Adrenal gland (tissue), 12 donors: Measurements from ENCODE around the gene LIMS1. TPM values are rescaled to one million over a fixed set of nuclear protein-coding genes. Genes with fewer than 3 reads are reported as not detected.

Experiments used
- DNase-seq, 7 donors: peaks; one replicate each; pipeline ENCODE4 v3.0.0-alpha.2; 2019 to 2020
- H3K27ac ChIP-seq, 5 donors: fragments of 200-600 bp; sonication (generic) in 4 of 5; 1 replicate in 3 of 5; 2 replicates in 2 of 5; pipeline versions ENCODE4 v1.5.1 to v1.8.0; 2016 to 2020; ENCODE audit warnings: mild to moderate bottlenecking in 1 of 5
- H3K27me3 ChIP-seq: fragments of 200-600 bp; 2 replicates; pipeline ENCODE4 v1.8.0; 2021
- H3K36me3 ChIP-seq, 2 donors: fragments of 200-600 bp; replicated peaks in 1 of 2; 1 replicate in 1 of 2; 2 replicates in 1 of 2; pipeline versions ENCODE4 v1.5.1 to v1.8.0; 2018 to 2022
- H3K4me1 ChIP-seq, 2 donors: fragments of 200-600 bp; replicated peaks in 1 of 2; 1 replicate in 1 of 2; 2 replicates in 1 of 2; pipeline versions ENCODE4 v1.5.1 to v1.8.0; 2018 to 2021
- H3K4me3 ChIP-seq, 4 donors: fragments of 200-600 bp; sonication (generic) in 3 of 4; one replicate each; pipeline ENCODE4 v1.5.1; 2016 to 2018
- H3K9me3 ChIP-seq, 3 donors: fragments of 200-600 bp; sonication (generic) in 1 of 3; replicated peaks in 1 of 3; 1 replicate in 2 of 3; 2 replicates in 1 of 3; pipeline versions ENCODE4 v1.5.1 to v1.8.0; 2016 to 2021
- POLR2A ChIP-seq, 2 donors: fragments of 450-650 bp; IDR thresholded peaks; one replicate each; pipeline ENCODE4 v1.6.1; 2017; ENCODE audit warnings: antibody characterized with exemption in 2 of 2, mild to moderate bottlenecking in 2 of 2, moderate library complexity in 1 of 2
- WGBS, 4 donors: extraction: QIAGEN DNeasy Blood & Tissue Kit in 2 of 4; methylation state at CpG; one replicate each; pipeline versions ENCODE4 v1.1.5 to v1.1.7; 2013 to 2017; 5-methylcytosine and 5-hydroxymethylcytosine counted together
- intact Hi-C, 2 donors: fragments of 100-400 bp; cut with DNase I; formaldehyde crosslinking; loops; one replicate each; pipeline versions ENCODE4 v1.14.1 to v1.15.0; 2022 to 2023
- polyA plus RNA-seq, 3 donors: library from polyadenylated mRNA; stranded (reverse); fragments of 200-250 nt in 2 of 3; fragments of 350-450 nt in 1 of 3; fragmentation: Illumina TruSeq in 1 of 3; extraction: RNeasy Lipid Tissue Mini Kit (QIAGEN cat#74804) in 1 of 3; gene quantifications; one replicate each; pipeline ENCODE4 v1.2.3, GENCODE V29; 2013 to 2014
- total RNA-seq, 9 donors: library from RNA; depleted of rRNA in 4 of 9; stranded (reverse); fragments of >200 nt in 4 of 9; fragments of 120-200 nt in 1 of 9; fragmentation: NEBNext Ultra II Directional in 1 of 9; extraction: Animal tissue kit (Norgen Biotek cat#: 25700) in 1 of 9; gene quantifications; one replicate each; pipeline versions ENCODE4 v1.1.0 to v1.2.4, GENCODE V29; 2013 to 2023
- TF ChIP-seq, protein P1 (sequence below), 6 experiments: fragments of 450-650 bp in 4 of 6; fragments of 200-600 bp in 2 of 6; sonication (generic) in 1 of 6; IDR thresholded peaks; 1 replicate in 5 of 6; 2 replicates in 1 of 6; pipeline versions ENCODE4 v1.5.1 to v1.8.0; 2016 to 2021; ENCODE audit warnings: antibody characterized with exemption in 6 of 6, mild to moderate bottlenecking in 2 of 6, moderate library complexity in 1 of 6
- donor health status: healthy with polysubstance abuse.
- donor health status: Bipolar disorder and iron deficiency.
- donor health status: DM: yes; HTN: yes; CAD: no.
- donor health status: DM: no; HTN: no; CAD: no.
- donor health status: DM: no; HTN: no; CAD: no.
- donor health status: DM: yes; HTN: yes; CAD: no.

Gene LIMS1
- total and polyA plus RNA-seq, 12 donors: 33.5 to 182 (median 111) TPM

DNA sequence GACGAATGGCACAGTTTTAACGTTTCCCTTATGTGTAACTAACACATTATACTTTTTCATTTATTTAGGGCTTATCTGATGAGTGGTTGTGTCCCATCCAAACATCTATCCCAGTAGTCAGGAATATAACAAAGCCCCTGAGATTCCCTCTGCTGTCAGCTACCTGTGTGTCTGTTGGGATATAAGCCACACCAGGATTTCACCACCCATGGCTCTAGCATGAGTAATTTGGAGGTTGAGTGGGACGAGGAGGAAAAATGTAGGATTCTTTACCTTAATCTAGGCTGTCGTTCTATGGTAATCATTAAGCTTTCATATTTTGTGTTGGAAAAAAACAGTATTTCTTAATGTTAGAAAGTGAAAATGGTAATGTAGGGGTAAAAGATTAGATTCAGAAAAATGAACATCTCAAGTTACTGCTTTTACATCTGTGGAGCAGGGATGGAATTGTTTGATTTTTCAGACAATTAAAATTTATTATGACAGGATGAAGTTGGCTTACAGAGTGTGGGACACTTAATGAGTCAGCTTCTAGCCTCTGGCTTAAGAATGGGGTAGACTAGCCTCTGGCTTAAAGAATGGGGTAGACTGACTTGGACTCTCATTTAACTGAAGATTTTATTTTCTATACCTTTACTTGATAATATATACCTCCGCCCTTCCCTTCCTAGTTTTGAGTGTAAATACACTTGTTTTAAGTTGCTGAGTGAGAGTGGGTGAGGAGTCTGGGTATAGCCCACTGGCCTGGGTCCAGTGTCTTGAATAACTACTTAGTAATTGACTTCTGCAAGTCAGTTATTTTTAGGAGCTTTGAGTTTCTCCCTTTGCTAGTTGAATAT lies 96.5 kb downstream of the LIMS1 start:
- no peak for TF ChIP-seq POLR2A (IDR thresholded peaks at IDR 0.05)
- TF ChIP-seq, protein P1, sequence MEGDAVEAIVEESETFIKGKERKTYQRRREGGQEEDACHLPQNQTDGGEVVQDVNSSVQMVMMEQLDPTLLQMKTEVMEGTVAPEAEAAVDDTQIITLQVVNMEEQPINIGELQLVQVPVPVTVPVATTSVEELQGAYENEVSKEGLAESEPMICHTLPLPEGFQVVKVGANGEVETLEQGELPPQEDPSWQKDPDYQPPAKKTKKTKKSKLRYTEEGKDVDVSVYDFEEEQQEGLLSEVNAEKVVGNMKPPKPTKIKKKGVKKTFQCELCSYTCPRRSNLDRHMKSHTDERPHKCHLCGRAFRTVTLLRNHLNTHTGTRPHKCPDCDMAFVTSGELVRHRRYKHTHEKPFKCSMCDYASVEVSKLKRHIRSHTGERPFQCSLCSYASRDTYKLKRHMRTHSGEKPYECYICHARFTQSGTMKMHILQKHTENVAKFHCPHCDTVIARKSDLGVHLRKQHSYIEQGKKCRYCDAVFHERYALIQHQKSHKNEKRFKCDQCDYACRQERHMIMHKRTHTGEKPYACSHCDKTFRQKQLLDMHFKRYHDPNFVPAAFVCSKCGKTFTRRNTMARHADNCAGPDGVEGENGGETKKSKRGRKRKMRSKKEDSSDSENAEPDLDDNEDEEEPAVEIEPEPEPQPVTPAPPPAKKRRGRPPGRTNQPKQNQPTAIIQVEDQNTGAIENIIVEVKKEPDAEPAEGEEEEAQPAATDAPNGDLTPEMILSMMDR (IDR thresholded peaks at IDR 0.05): no peak
- intact Hi-C loops: no loop called here

DNA sequence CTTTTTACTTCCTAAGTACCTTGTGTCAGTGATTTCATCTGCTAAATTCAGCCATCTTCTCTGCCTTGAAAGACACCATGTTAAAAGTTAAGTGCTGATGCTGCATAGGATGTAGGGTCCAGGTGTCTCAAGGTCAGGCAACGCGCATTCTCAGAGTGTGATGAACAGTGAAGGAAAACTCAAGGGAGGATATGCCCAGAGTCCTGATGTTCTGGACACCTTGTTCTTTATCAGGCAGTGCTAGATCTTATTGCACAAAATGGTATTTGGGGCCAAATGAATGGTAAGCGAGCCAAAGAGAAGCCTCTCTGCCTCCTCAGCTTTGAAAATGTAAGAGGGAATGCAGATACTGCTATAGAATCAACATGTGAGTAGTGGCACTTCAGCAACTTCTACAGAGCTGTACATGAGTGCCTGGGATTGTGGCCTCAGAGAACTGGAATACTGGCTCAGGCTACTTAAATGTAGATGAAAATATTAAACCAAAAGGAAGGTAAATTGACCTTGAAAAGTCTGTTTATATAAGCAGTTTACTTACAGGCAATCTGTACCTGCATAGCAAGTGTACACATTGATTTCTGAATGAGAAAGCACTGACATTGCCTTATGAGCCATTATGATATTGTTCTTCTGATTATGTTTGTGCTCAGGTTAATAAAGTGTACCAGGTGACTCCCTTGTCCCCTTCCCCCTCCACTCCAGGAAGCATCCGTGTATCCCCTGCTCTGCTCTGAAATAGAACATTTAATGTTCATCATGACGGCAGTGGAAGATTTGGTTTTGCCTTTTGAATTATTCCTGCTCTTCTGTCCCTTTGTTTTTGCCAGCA lies 98.3 kb downstream of the LIMS1 start:
- Histone ChIP-seq H3K27me3 (no peaks in the 10 kb centered on the region), H3K9me3 (no peaks in the 10 kb centered on the region), H3K36me3 (no peaks in the 10 kb centered on the region), H3K27ac (no peak overlapping the region), H3K4me1 (peaks cover 8 to 46% of the 10 kb centered on the region in 2 donors), H3K4me3 (no peak overlapping the region)
- DNase-seq: no peak
- intact Hi-C loops: no loop called here
- 71 to 85% (median 76%) methylated on average over 5 of the region's 5 CpGs for WGBS, 4 donors
- TF ChIP-seq, protein P1 (IDR thresholded peaks at IDR 0.05): no peak

More for the DNA sequence above, 96.5 kb downstream of the LIMS1 start:
- H3K4me1 ChIP-seq: peaks cover under 1 to 30% of the 10 kb centered on the region in 2 donors
- no peaks in the 10 kb centered on the region for H3K9me3 ChIP-seq
- DNase-seq: no peak
- no peaks in the 10 kb centered on the region for H3K27me3 ChIP-seq
- H3K27ac ChIP-seq: no peak overlapping the region
- H3K4me3 ChIP-seq: no peak overlapping the region
- 87 to 91% (median 90%) methylated on average over 5 of the region's 5 CpGs for WGBS, 4 donors
- no peaks in the 10 kb centered on the region for H3K36me3 ChIP-seq

DNA sequence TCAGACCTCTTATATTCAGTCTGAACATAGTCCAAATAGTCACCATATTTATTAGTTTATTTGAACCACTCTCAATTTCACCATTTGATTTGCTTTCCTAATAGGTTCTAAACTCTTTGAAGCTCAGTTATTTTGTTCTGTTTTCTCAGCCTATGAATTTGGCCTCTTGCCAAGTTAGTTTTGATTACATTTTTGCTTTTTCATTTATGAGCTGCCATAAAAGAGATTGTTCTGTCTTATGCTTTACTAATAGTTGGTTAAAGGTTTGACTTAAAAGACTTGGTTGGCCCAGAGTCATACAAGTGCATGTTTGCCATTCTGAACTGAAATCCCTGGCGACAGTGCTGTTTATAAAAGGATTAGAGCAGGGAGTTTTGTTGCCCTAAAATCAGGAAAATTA lies 99.1 kb downstream of the LIMS1 start:
- H3K36me3 ChIP-seq: no peaks in the 10 kb centered on the region
- no peaks in the 10 kb centered on the region for H3K9me3 ChIP-seq
- intact Hi-C loops: no loop called here
- peak overlapping the region in 1 of 5 donors; percentile 42 for H3K27ac ChIP-seq
- TF ChIP-seq POLR2A (IDR thresholded peaks at IDR 0.05): no peak
- TF ChIP-seq, protein P1 (IDR thresholded peaks at IDR 0.05): no peak
- no peak for DNase-seq
- WGBS, 4 donors: 62 to 81% (median 73%) methylated on average over 1 of the region's 1 CpG
- H3K27me3 ChIP-seq: no peaks in the 10 kb centered on the region
- no peak overlapping the region for H3K4me3 ChIP-seq
- H3K4me1 ChIP-seq: peaks cover 15 to 55% of the 10 kb centered on the region in 2 donors

DNA sequence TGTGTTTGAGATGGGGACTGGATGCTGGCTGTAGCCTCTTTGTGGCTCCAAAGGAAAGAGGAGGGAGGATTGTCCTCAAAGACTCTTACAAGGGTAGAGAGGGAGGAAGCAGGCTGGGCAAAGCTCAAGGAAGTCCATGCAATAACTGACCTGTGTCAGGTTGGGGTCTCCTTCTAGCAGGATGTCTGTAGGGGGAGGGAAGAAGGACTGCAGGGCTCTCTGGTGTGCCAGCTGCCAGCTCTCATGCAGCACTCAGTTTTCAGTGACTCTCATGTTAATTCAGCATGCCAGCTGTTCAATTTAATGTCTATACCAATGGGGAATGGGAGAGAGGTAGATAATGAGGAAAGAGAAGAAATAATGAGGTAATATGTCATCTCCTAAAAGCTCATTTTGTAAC lies 99.7 kb downstream of the LIMS1 start:
- Histone ChIP-seq H3K36me3 (no peaks in the 10 kb centered on the region), H3K4me3 (no peak overlapping the region), H3K9me3 (no peaks in the 10 kb centered on the region), H3K4me1 (peaks cover 16 to 55% of the 10 kb centered on the region in 2 donors), H3K27ac (peak overlapping the region in 1 of 5 donors; percentile 42), H3K27me3 (no peaks in the 10 kb centered on the region)
- no peak for DNase-seq
- intact Hi-C loops: no loop called here
- TF ChIP-seq, protein P1 (IDR thresholded peaks at IDR 0.05): no peak
- TF ChIP-seq POLR2A (IDR thresholded peaks at IDR 0.05): no peak
